ENCODE results near the gene PDCD5. TPM values are rescaled to one million over a fixed set of nuclear protein-coding genes. Genes with fewer than 3 reads are reported as not detected.
"Not testable (repeated sequence)": the region's sequence is repeated elsewhere in the genome, so short reads cannot be mapped to it uniquely, and the experiment has no call there.

The PDCD5 gene
- total and polyA plus RNA-seq, 2 donors (not counting 1 experiment from before 2014, with no cell fraction given): 107 to 115 TPM

DNA sequence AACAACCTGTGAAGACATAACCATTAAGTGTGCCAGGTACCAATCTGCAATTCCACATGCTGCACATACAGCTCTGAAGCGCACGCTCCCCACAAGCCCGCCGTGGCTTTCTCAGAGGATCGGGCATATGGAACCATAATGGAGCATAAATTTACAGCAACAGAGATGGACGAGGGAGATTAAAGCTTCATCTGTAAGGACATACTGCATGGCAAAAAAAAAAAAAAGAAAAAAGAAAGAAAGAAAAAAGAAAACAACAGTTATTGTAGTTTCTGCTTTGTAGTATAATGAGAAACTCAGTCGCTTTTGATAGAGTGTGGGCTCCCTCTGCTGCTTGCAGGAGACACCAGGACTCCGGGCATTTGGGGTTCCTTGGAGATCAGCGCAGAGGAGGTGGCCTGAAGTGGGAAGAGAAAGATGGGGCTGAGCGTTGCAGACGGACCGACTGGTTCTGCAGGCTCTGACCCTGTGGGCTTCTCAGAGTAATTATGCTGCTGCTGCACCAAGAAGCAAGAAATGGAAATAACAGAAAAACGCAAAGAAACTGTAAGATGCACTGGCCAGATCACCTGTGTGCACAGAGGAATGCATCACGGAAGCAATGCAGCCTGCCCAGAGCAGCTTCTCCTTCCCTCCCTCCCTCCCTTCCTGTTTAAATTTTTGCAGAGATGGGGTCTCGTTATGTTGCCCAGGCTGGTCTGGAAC is 10.8 kb upstream of the PDCD5 start:
- no peak overlapping the region for H2AFZ ChIP-seq (ENCODE audit: low read length)
- H3K27ac ChIP-seq (ENCODE audit: insufficient read depth, low read length): no peak overlapping the region
- no peak overlapping the region for H3K4me3 ChIP-seq (replicated peaks in 1 of 4; ENCODE audit: control extremely low read depth in 1 of 4, insufficient read depth in 1 of 4, low read depth in 3 of 4, low read length in 4 of 4)
- H4K20me1 ChIP-seq (ENCODE audit: control insufficient read depth, extremely low read depth, insufficient read depth, low read length): no peaks in the 10 kb centered on the region
- H3K27me3 ChIP-seq (ENCODE audit: control insufficient read depth, insufficient read depth, low read length): no peaks in the 10 kb centered on the region
- no peak overlapping the region for H3K4me2 ChIP-seq (ENCODE audit: extremely low read depth, insufficient read depth, low read length)
- H3K9me3 ChIP-seq (ENCODE audit: control insufficient read depth, insufficient read depth, low read depth, low read length): no peaks in the 10 kb centered on the region
- no peaks in the 10 kb centered on the region for H3K79me2 ChIP-seq (ENCODE audit: control insufficient read depth, insufficient read depth, low read length)
- H3K36me3 ChIP-seq (ENCODE audit: control insufficient read depth, insufficient read depth, low read length): no peaks in the 10 kb centered on the region
- DNase-seq (ENCODE audit: low read depth in 2 of 2): peak; percentile 25 to 67
- H3K4me1 ChIP-seq (ENCODE audit: control insufficient read depth, extremely low read depth, insufficient read depth, low read length): no peaks in the 10 kb centered on the region
- no peak overlapping the region for H3K9ac ChIP-seq (ENCODE audit: insufficient read depth, low read length)
- TF ChIP-seq EZH2 (IDR thresholded peaks at IDR 0.05; ENCODE audit: low read length, missing control alignments): no peak
- TF ChIP-seq, protein P1, sequence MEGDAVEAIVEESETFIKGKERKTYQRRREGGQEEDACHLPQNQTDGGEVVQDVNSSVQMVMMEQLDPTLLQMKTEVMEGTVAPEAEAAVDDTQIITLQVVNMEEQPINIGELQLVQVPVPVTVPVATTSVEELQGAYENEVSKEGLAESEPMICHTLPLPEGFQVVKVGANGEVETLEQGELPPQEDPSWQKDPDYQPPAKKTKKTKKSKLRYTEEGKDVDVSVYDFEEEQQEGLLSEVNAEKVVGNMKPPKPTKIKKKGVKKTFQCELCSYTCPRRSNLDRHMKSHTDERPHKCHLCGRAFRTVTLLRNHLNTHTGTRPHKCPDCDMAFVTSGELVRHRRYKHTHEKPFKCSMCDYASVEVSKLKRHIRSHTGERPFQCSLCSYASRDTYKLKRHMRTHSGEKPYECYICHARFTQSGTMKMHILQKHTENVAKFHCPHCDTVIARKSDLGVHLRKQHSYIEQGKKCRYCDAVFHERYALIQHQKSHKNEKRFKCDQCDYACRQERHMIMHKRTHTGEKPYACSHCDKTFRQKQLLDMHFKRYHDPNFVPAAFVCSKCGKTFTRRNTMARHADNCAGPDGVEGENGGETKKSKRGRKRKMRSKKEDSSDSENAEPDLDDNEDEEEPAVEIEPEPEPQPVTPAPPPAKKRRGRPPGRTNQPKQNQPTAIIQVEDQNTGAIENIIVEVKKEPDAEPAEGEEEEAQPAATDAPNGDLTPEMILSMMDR (conservative IDR thresholded peaks at IDR 0.05 in 1 of 2, IDR thresholded peaks at IDR 0.05 in 1 of 2; ENCODE audit: low read depth in 1 of 2, low read length in 2 of 2): peak; percentile 75 to 80

DNA sequence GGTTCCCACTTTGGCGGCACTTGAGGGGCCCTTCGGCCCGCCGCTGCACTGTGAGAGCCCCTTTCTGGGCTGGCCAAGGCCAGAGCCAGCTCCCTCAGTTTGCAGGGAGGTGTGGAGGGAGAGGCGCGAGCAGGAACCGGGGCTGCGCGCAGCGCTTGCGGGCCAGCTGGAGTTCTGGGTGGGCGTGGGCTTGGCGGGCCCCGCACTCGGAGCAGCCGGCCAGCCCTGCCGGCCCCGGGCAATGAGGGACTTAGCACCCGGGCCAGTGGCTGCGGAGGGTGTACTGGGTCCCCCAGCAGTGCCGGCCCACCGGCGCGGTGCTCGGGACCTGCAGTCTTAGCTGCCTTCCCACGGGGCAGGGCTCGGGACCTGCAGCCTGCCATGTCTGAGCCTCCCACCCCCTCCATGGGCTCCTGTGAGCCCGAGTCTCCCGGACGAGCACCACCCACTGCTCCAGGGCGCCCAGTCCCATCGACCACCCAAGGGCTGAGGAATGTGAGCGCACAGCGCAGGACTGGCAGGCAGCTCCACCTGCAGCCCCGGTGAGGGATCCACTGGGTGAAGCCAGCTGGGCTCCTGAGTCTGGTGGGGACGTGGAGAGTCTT is 9.4 kb upstream of the PDCD5 start:
- not testable (repeated sequence) for H3K4me1 ChIP-seq (ENCODE audit: control insufficient read depth, extremely low read depth, insufficient read depth, low read length); H3K79me2 ChIP-seq (ENCODE audit: control insufficient read depth, insufficient read depth, low read length); H3K27me3 ChIP-seq (ENCODE audit: control insufficient read depth, insufficient read depth, low read length); H3K27ac ChIP-seq (ENCODE audit: insufficient read depth, low read length); H3K4me3 ChIP-seq (replicated peaks in 1 of 4; ENCODE audit: control extremely low read depth in 1 of 4, insufficient read depth in 1 of 4, low read depth in 3 of 4, low read length in 4 of 4); H3K9me3 ChIP-seq (ENCODE audit: control insufficient read depth, insufficient read depth, low read depth, low read length); DNase-seq (ENCODE audit: low read depth in 2 of 2); H2AFZ ChIP-seq (ENCODE audit: low read length); H4K20me1 ChIP-seq (ENCODE audit: control insufficient read depth, extremely low read depth, insufficient read depth, low read length); H3K36me3 ChIP-seq (ENCODE audit: control insufficient read depth, insufficient read depth, low read length); H3K4me2 ChIP-seq (ENCODE audit: extremely low read depth, insufficient read depth, low read length); H3K9ac ChIP-seq (ENCODE audit: insufficient read depth, low read length)

DNA sequence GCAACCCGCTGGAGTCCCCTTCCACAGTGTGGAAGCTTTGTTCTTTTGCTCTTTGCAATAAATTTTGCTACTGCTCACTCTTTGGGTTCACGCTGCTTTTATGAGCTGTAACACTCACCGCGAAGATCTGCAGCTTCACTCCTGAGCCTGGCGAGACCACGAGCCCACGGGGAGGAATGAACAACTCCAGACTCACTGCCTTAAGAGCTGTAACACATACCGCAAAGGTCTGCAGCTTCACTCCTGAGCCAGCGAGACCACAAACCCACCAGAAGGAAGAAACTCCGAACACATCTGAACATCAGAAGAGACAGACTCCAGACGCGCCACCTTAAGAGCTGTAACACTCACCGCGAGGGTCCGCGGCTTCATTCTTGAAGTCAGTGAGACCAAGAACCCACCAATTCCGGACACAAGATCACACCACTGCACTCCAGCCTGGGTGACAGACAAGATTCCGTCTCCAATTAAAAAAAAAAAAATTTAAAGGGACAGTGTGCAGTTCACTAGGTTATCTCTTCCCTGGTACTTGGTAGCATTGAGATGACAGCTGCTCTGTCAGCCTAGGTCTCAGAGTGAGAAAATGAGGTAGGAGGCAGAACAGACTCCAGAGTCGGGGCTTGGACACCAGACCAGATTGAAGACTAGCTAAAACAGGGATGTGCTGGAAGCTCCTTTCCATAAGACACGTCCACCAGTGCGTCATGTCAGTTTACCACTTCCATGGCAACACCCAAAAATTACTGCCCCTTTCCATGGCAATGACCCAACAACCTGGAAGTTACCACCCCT is 8.1 kb upstream of the PDCD5 start:
- H3K36me3 ChIP-seq (ENCODE audit: control insufficient read depth, insufficient read depth, low read length); H3K9ac ChIP-seq (ENCODE audit: insufficient read depth, low read length); H3K4me2 ChIP-seq (ENCODE audit: extremely low read depth, insufficient read depth, low read length); H3K9me3 ChIP-seq (ENCODE audit: control insufficient read depth, insufficient read depth, low read depth, low read length); H3K79me2 ChIP-seq (ENCODE audit: control insufficient read depth, insufficient read depth, low read length); H3K27me3 ChIP-seq (ENCODE audit: control insufficient read depth, insufficient read depth, low read length); H4K20me1 ChIP-seq (ENCODE audit: control insufficient read depth, extremely low read depth, insufficient read depth, low read length); DNase-seq (ENCODE audit: low read depth in 2 of 2); H3K4me3 ChIP-seq (replicated peaks in 1 of 4; ENCODE audit: control extremely low read depth in 1 of 4, insufficient read depth in 1 of 4, low read depth in 3 of 4, low read length in 4 of 4); H3K27ac ChIP-seq (ENCODE audit: insufficient read depth, low read length); H2AFZ ChIP-seq (ENCODE audit: low read length); H3K4me1 ChIP-seq (ENCODE audit: control insufficient read depth, extremely low read depth, insufficient read depth, low read length): not testable (repeated sequence)

DNA sequence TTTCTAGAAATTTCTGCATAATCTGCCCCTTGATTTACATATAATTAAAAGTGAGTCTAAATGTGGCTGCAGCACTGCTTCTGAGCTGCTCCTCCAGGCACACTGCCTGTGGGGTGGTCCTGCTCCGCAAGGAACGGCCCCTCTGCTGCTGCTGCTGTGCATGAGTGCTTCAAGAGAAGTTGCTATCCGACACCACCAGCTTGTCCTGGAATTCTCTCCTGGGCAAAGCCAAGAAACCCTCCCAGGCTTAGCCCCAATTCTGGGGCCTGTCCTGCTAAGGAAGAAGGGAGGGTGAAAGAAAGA is 7.5 kb upstream of the PDCD5 start:
- no peak for TF ChIP-seq EZH2 (IDR thresholded peaks at IDR 0.05; ENCODE audit: low read length, missing control alignments)

More for the DNA sequence above, 7.5 kb upstream of the PDCD5 start:
- no peaks in the 10 kb centered on the region for H3K9me3 ChIP-seq (ENCODE audit: control insufficient read depth, insufficient read depth, low read depth, low read length)
- no peak overlapping the region for H3K4me3 ChIP-seq (replicated peaks in 1 of 4; ENCODE audit: control extremely low read depth in 1 of 4, insufficient read depth in 1 of 4, low read depth in 3 of 4, low read length in 4 of 4)
- no peak overlapping the region for H3K9ac ChIP-seq (ENCODE audit: insufficient read depth, low read length)
- H3K36me3 ChIP-seq (ENCODE audit: control insufficient read depth, insufficient read depth, low read length): no peaks in the 10 kb centered on the region
- no peak for DNase-seq (ENCODE audit: low read depth in 2 of 2)
- H3K27ac ChIP-seq (ENCODE audit: insufficient read depth, low read length): no peak overlapping the region
- H3K4me1 ChIP-seq (ENCODE audit: control insufficient read depth, extremely low read depth, insufficient read depth, low read length): no peaks in the 10 kb centered on the region
- H3K27me3 ChIP-seq (ENCODE audit: control insufficient read depth, insufficient read depth, low read length): no peaks in the 10 kb centered on the region
- H3K4me2 ChIP-seq (ENCODE audit: extremely low read depth, insufficient read depth, low read length): no peak overlapping the region
- no peaks in the 10 kb centered on the region for H3K79me2 ChIP-seq (ENCODE audit: control insufficient read depth, insufficient read depth, low read length)
- no peaks in the 10 kb centered on the region for H4K20me1 ChIP-seq (ENCODE audit: control insufficient read depth, extremely low read depth, insufficient read depth, low read length)
- no peak overlapping the region for H2AFZ ChIP-seq (ENCODE audit: low read length)
